ENCODE measurements around the gene CDH7.

The CDH7 gene

GRCh38 chr18:65852273-65852672 lies 101.5 kb downstream of the CDH7 start:
- no peak for DNase-seq (ENCODE audit: low spot score)
- TF ChIP-seq CTCF (IDR thresholded peaks at IDR 0.05; ENCODE audit: borderline replicate concordance, control extremely low read depth, extremely low read depth, insufficient read depth, missing control alignments), result no peak
- in situ Hi-C loops (cut with MboI; ENCODE audit: low sequenced_read_pairs, unreplicated experiment), result no loop called here

DNA sequence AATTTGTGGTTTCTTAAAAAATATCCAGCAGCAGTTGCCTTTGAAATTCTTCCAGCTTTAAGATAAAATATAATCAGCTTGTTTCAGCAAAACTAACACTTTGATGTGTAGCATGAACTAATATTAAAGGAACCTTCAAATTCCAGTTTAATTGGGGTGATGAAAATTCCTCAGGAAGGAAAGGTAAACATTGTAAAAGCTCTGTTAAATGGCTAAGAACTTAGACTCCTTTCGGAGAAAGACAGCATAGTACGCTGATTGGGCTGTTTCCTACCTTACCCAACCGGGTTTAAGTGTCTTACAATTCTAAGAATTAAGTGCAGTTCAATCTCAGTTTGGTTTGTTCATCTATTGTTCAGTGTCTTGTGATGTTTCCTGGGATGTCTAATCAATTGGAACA lies 108.3 kb downstream of the CDH7 start:
- no peak for DNase-seq (ENCODE audit: low spot score)
- in situ Hi-C loops (cut with MboI; ENCODE audit: low sequenced_read_pairs, unreplicated experiment), result no loop called here

DNA sequence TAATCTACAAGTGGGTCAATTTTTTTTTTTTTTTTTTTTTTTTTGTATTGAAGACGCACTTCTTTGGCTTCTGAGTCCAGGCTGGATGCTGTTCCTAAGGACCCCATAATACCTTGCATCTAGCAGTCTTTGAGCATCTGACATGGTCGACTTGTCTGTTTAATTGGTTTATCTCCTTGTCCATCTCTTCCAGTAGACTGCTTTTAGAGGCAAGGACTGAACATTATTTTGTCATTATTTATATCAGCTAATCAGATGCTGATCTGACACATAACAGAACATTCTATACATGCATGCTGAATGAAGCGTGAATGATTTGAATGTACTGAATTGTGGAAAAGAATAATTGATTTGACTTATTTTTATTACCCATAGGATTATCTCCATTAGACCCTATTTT lies 118.7 kb downstream of the CDH7 start:
- TF ChIP-seq CTCF (IDR thresholded peaks at IDR 0.05; ENCODE audit: borderline replicate concordance, control extremely low read depth, extremely low read depth, insufficient read depth, missing control alignments), result no peak
- no peak for DNase-seq (ENCODE audit: low spot score)
- in situ Hi-C loops (cut with MboI; ENCODE audit: low sequenced_read_pairs, unreplicated experiment), result no loop called here

More for the DNA sequence above, 108.3 kb downstream of the CDH7 start:
- TF ChIP-seq CTCF (IDR thresholded peaks at IDR 0.05; ENCODE audit: borderline replicate concordance, control extremely low read depth, extremely low read depth, insufficient read depth, missing control alignments), result no peak

GRCh38 chr18:65876310-65876709 lies 125.5 kb downstream of the CDH7 start:
- in situ Hi-C loops (cut with MboI; ENCODE audit: low sequenced_read_pairs, unreplicated experiment), result no loop called here
- no peak for TF ChIP-seq CTCF (IDR thresholded peaks at IDR 0.05; ENCODE audit: borderline replicate concordance, control extremely low read depth, extremely low read depth, insufficient read depth, missing control alignments)

DNA sequence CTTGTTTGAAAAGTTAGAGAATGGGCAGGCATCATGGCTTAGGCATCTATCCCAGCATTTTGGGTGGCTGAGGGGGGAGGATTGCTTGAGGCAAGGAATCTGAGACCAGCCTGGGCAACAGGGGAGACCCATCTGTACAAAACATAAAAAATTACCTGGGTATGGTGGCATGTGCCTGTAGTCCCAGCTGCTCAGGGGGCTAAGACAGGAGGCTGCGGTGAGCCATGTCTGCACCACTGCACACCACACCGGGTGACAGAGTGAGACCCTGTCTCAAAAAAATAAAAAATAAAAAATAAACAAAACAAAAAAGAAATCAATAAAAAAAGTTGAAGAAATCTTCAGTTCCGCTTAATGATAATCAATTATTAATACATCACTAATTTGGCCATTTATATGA lies 146.5 kb downstream of the CDH7 start:
- no peak for TF ChIP-seq CTCF (IDR thresholded peaks at IDR 0.05; ENCODE audit: borderline replicate concordance, control extremely low read depth, extremely low read depth, insufficient read depth, missing control alignments)
- in situ Hi-C loops (cut with MboI; ENCODE audit: low sequenced_read_pairs, unreplicated experiment), result no loop called here
- no peak for DNase-seq (ENCODE audit: low spot score)

More at GRCh38 chr18:65876310-65876709, 125.5 kb downstream of the CDH7 start:
- DNase-seq (ENCODE audit: low spot score), result no peak

DNA sequence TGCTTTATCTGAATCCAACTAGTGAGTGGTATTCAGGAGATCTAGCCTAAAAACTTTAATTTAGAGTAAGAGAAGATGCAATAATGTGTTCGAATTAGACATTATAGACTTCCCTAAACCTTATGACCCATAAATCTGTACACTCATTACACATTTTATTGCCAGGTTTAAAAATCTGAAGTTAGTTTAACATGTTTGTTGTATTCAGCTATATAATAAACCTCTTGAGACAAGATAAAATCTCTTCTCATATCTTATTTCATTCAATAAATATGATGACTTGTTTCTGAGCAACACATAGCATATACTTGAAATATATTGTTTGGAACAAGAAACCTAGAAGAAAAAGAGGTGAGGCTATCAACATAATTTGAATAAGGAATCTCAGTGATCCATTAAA lies 150.7 kb downstream of the CDH7 start:
- DNase-seq (ENCODE audit: low spot score), result no peak
- in situ Hi-C loops (cut with MboI; ENCODE audit: low sequenced_read_pairs, unreplicated experiment), result no loop called here
- TF ChIP-seq CTCF (IDR thresholded peaks at IDR 0.05; ENCODE audit: borderline replicate concordance, control extremely low read depth, extremely low read depth, insufficient read depth, missing control alignments), result no peak

DNA sequence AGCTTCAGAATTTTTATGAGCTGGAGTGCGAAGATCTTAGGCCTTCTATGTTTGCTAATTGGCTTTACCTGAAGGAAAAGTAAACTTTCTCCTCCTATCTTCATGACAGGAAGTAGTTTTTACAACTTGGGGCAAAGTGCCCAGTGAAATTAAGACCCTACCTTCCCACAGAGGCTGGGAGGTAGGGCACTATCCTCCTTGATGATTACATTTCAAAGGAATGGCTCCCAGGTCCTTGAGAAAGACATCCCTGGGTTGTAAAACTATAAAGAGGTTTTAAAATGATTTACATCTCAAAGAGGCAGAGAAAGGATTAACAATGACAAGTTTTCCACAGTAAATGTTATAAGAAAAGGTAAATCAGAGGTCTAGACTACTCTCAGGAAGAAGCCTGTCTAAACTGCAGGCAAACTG lies 155.8 kb downstream of the CDH7 start:
- in situ Hi-C loops (cut with MboI; ENCODE audit: low sequenced_read_pairs, unreplicated experiment), result no loop called here
- no peak for TF ChIP-seq CTCF (IDR thresholded peaks at IDR 0.05; ENCODE audit: borderline replicate concordance, control extremely low read depth, extremely low read depth, insufficient read depth, missing control alignments)
- DNase-seq (ENCODE audit: low spot score), result no peak
